MCF 10A (cell line): ENCODE data around the gene SLC17A3. TPM values are rescaled to one million over a fixed set of nuclear protein-coding genes. Genes with fewer than 3 reads are reported as not detected.

Experiments used
- BruUV-seq: library from RNA; stranded (reverse); fragments of 400-500 nt; replicated peaks from 2 replicates; lab custom pipeline; 2021; lab: Mats Ljungman, UMichigan
- CTCF ChIA-PET: fragments of 300-600 bp; sonication (Branson Sonifier 250); formaldehyde crosslinking; extraction: SDS; loops from one replicate; lab custom pipeline; 2021; ENCODE audit warnings: antibody characterized with exemption, inconsistent platforms; lab: Yijun Ruan, JAX
- POLR2A ChIA-PET: fragments of 300-600, 350-650 bp; sonication (Branson Sonifier 250); formaldehyde crosslinking; extraction: SDS; loops from one replicate; lab custom pipeline; 2020; ENCODE audit warnings: antibody characterized with exemption, inconsistent platforms; lab: Yijun Ruan, JAX
- DNase-seq: peaks from one replicate; pipeline ENCODE4 v3.0.0-alpha.2; 2018; ENCODE audit not compliant: unreplicated experiment
- H3K27ac Mint-ChIP-seq: one replicate; pipeline ENCODE4 v1.8.0; 2022; ENCODE audit warnings: mild to moderate bottlenecking, low read depth, mixed read lengths; ENCODE audit not compliant: unreplicated experiment
- H3K27me3 Mint-ChIP-seq: one replicate; pipeline ENCODE4 v1.8.0; 2022; ENCODE audit warnings: mixed read lengths; ENCODE audit not compliant: insufficient read depth, unreplicated experiment
- H3K36me3 Mint-ChIP-seq: one replicate; pipeline ENCODE4 v1.8.0; 2022; ENCODE audit warnings: mild to moderate bottlenecking, moderate library complexity, mixed read lengths; ENCODE audit not compliant: insufficient read depth, unreplicated experiment
- H3K4me1 Mint-ChIP-seq: one replicate; pipeline ENCODE4 v1.8.0; 2022; ENCODE audit warnings: mixed read lengths; ENCODE audit not compliant: insufficient read depth, unreplicated experiment
- H3K4me3 Mint-ChIP-seq: one replicate; pipeline ENCODE4 v1.8.0; 2022; ENCODE audit warnings: mild to moderate bottlenecking, moderate library complexity, mixed read lengths; ENCODE audit not compliant: unreplicated experiment
- H3K9me3 Mint-ChIP-seq: one replicate; pipeline ENCODE4 v1.8.0; 2022; ENCODE audit warnings: mixed read lengths; ENCODE audit not compliant: unreplicated experiment
- intact Hi-C: fragments of 100-400 bp; cut with micrococcal nuclease; formaldehyde crosslinking; loops from 2 replicates; pipeline ENCODE4 v1.14.1; 2022
- total RNA-seq: library from RNA; stranded (reverse); gene quantifications from 2 replicates; pipeline ENCODE4 v1.2.3, GENCODE V29; 2022
- TF ChIP-seq, protein P1 (sequence below): fragments of 200-600 bp; IDR thresholded peaks from one replicate; pipeline ENCODE4 v1.8.0; 2022; ENCODE audit warnings: antibody characterized with exemption, mild to moderate bottlenecking; ENCODE audit not compliant: unreplicated experiment

The SLC17A3 gene
- total RNA-seq, 1 experiment from 2014 or later: not detected

DNA sequence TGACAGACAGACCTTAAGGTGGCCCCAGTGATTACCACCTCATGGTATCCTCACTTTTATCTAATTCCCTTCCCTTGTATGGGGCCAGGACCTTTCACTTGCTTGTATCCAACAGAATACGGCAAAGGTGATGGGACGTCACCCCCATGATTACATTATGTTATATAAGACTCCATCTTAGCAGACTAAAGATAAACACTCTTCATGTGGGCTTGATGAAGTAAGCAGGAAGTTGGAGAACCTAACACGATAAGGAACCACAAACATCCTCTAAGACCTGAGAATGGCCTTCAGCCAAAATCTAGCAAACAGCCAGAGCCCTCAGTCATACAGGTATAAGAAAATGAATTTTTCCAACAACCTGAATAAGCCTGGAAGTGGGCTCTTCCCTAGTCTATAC lies 8.0 kb downstream of the SLC17A3 start:
- TF ChIP-seq, protein P1, sequence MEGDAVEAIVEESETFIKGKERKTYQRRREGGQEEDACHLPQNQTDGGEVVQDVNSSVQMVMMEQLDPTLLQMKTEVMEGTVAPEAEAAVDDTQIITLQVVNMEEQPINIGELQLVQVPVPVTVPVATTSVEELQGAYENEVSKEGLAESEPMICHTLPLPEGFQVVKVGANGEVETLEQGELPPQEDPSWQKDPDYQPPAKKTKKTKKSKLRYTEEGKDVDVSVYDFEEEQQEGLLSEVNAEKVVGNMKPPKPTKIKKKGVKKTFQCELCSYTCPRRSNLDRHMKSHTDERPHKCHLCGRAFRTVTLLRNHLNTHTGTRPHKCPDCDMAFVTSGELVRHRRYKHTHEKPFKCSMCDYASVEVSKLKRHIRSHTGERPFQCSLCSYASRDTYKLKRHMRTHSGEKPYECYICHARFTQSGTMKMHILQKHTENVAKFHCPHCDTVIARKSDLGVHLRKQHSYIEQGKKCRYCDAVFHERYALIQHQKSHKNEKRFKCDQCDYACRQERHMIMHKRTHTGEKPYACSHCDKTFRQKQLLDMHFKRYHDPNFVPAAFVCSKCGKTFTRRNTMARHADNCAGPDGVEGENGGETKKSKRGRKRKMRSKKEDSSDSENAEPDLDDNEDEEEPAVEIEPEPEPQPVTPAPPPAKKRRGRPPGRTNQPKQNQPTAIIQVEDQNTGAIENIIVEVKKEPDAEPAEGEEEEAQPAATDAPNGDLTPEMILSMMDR: no peak
- Mint-ChIP-seq H3K27me3 (peaks cover 19% of the 10 kb centered on the region), H3K36me3 (no peaks in the 10 kb centered on the region), H3K9me3 (no peaks in the 10 kb centered on the region), H3K4me3 (no peak overlapping the region), H3K27ac (no peak overlapping the region), H3K4me1 (no peaks in the 10 kb centered on the region)
- CTCF ChIA-PET: interaction anchor here (0.6 kb wide), 1 partner anchor 53 kb away, joined by 3 read pairs; no protein-coding TSS in a partner anchor
- DNase-seq: no peak
- POLR2A ChIA-PET: interaction anchor here (0.7 kb wide), 1 partner anchor 103 kb away, joined by 4 read pairs; no protein-coding TSS in a partner anchor
- no TSS peak for BruUV-seq
- intact Hi-C loops: no loop called here

DNA sequence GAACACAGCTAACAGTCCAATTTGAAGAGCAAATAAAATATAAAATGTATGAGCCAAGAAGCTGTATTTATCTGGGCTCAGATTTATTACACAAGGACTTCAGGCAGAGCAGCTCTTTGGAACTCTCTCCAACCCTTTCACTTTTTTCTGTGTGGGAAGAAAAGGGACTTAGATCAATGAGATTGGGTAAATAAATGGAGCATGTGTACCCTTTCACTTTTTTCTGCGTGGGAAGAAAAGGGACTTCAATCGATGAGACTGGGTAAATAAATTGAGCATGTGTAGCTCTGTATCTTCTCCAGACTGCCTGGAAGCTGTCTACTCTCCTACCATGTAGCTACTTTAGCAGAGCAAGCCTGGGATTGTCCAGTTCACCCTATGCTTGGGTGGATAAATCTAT lies 10.7 kb downstream of the SLC17A3 start:
- ChIA-PET CTCF (interaction anchor here (0.6 to 1.2 kb wide), 3 partner anchors 9 to 28 kb away, joined by 3 to 4 read pairs (median 3); no protein-coding TSS in a partner anchor), POLR2A (no interaction called here)
- DNase-seq: no peak
- TF ChIP-seq, protein P1: no peak
- Mint-ChIP-seq H3K27me3 (peaks cover 19% of the 10 kb centered on the region), H3K27ac (no peak overlapping the region), H3K4me1 (peaks cover 3% of the 10 kb centered on the region), H3K36me3 (no peaks in the 10 kb centered on the region), H3K4me3 (no peak overlapping the region), H3K9me3 (no peaks in the 10 kb centered on the region)
- intact Hi-C loops: no loop called here
- BruUV-seq: no TSS peak

DNA sequence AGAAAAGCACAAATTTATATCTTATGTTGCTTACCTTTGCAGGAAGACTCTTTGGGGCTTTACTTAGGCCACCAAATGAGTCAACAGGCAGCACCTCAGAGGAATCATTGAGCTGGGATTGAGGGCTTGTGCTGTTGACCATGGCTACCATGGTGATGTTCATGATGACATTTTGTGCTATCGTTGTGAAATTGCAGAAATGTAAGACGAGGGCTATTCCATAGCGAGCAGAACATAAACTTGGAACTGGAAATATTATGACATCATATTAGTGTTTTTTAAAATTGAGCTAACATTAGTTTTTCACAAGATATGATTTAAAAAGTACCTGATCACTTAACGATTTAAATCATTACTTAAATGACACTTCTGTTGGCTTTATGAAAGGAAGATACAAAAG lies 11.8 kb downstream of the SLC17A3 start:
- intact Hi-C loops: no loop called here
- H3K36me3 Mint-ChIP-seq: no peaks in the 10 kb centered on the region
- no peaks in the 10 kb centered on the region for H3K9me3 Mint-ChIP-seq
- TF ChIP-seq, protein P1: no peak
- POLR2A ChIA-PET: no interaction called here
- DNase-seq: peak; percentile 13
- H3K27ac Mint-ChIP-seq: no peak overlapping the region
- BruUV-seq: no TSS peak
- H3K4me1 Mint-ChIP-seq: peaks cover 9% of the 10 kb centered on the region
- CTCF ChIA-PET: interaction anchor here (1.2 kb wide), 1 partner anchor 29 kb away, joined by 4 read pairs; no protein-coding TSS in a partner anchor
- H3K4me3 Mint-ChIP-seq: no peak overlapping the region
- peaks cover 19% of the 10 kb centered on the region for H3K27me3 Mint-ChIP-seq

DNA sequence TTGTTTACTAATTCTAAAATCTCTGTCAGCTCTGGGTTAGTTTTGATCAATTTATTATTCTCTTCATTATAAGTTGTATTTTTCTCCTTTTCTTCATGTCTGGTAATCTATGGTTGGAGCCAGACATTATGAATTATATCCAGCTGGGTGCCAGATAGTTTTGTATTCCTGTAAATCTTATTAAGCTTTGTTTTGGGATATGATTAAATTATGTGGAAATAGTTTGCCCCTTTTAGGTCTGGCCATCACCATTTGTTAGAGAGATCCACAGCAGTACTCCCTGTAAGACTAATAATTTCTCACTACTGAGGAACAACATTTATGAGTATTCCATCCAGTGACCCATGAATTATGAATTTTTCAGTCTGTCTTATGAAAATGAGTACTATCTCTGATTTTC lies 21.3 kb downstream of the SLC17A3 start:
- intact Hi-C loops: no loop called here
- ChIA-PET POLR2A (interaction anchor here (0.6 kb wide), 1 partner anchor 106 kb away, joined by 4 read pairs; no protein-coding TSS in a partner anchor), CTCF (no interaction called here)
- peaks cover 41% of the 10 kb centered on the region for H3K27me3 Mint-ChIP-seq
- no peaks in the 10 kb centered on the region for H3K4me1 Mint-ChIP-seq
- H3K4me3 Mint-ChIP-seq: no peak overlapping the region
- peaks cover 6% of the 10 kb centered on the region for H3K36me3 Mint-ChIP-seq
- no peaks in the 10 kb centered on the region for H3K9me3 Mint-ChIP-seq
- H3K27ac Mint-ChIP-seq: no peak overlapping the region
- no TSS peak for BruUV-seq
- TF ChIP-seq, protein P1: no peak
- no peak for DNase-seq
